SU-DHL-6 (cell line): ENCODE measurements around the gene ERBB4.

Experiments
- EZH2phosphoT487 ChIP-seq: fragments of 200-600 bp; sonication (generic), shearing (Covaris generic); conservative IDR thresholded peaks from 2 replicates; pipeline ENCODE4 v1.6.1; 2018; ENCODE audit warnings: mild to moderate bottlenecking, antibody characterized with exemption, low read length, moderate library complexity, mixed read lengths
- TF ChIP-seq, protein P1 (sequence below): fragments of 200-600 bp; sonication (generic); IDR thresholded peaks from one replicate; pipeline ENCODE4 v1.5.1; 2017; ENCODE audit warnings: antibody characterized with exemption, mild to moderate bottlenecking, low read length, moderate library complexity; ENCODE audit not compliant: insufficient read depth, poor library complexity, severe bottlenecking

DNA sequence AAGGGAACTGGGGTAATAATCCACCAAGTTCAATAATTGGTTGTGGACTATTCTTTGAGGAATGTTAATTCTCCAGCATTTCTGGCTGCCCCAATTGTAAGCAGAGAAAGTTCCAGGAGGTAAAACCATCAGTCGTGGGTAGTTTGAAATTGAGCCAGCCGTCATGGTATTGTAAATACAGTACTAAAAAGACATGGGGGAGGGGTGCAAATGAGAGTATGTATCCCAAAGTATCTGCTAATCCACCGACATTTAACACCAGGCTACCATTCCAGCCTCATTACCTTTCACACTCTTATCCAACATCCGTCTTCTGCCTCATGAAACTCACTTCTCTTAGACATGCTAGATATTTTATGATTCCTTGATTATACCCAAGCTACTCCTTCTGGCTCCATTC lies 507.9 kb downstream of the ERBB4 start:
- TF ChIP-seq, protein P1, sequence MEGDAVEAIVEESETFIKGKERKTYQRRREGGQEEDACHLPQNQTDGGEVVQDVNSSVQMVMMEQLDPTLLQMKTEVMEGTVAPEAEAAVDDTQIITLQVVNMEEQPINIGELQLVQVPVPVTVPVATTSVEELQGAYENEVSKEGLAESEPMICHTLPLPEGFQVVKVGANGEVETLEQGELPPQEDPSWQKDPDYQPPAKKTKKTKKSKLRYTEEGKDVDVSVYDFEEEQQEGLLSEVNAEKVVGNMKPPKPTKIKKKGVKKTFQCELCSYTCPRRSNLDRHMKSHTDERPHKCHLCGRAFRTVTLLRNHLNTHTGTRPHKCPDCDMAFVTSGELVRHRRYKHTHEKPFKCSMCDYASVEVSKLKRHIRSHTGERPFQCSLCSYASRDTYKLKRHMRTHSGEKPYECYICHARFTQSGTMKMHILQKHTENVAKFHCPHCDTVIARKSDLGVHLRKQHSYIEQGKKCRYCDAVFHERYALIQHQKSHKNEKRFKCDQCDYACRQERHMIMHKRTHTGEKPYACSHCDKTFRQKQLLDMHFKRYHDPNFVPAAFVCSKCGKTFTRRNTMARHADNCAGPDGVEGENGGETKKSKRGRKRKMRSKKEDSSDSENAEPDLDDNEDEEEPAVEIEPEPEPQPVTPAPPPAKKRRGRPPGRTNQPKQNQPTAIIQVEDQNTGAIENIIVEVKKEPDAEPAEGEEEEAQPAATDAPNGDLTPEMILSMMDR: no peak
- no peak for TF ChIP-seq EZH2phosphoT487
